ENCODE data around the gene C14orf132.

The C14orf132 gene

GRCh38 chr14:96100161-96101064, 61.3 kb downstream of the C14orf132 start:
- DNase-seq = peak; percentile 84

- DNase-seq = no peak
Observed at GRCh38 chr14:96102081-96102856, 63.1 kb downstream of the C14orf132 start.

DNA sequence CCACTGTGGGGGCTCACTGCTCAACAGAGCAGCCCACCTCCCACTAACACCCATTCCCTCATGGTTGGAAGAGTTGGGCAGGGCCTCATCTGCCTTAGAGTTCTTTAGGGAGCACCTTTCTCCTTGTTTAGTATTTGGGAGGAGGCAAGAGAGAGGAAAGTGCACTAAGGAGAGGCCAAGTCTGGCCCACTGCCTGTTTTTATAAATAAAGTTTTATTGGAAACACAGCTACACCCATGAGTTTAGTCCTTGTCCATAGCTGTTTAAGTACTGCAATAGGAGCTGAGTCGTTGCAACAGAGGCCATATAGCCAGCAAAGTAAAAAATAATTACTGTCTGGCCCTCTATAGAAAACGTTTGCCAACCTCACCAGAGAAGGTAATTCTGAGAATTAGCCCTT, 63.9 kb downstream of the C14orf132 start:
- no peak for DNase-seq

- no peak for DNase-seq
Observed at GRCh38 chr14:96103560-96104460, 64.6 kb downstream of the C14orf132 start.

- DNase-seq = no peak
Observed at GRCh38 chr14:96104469-96105057, 65.4 kb downstream of the C14orf132 start.

DNA sequence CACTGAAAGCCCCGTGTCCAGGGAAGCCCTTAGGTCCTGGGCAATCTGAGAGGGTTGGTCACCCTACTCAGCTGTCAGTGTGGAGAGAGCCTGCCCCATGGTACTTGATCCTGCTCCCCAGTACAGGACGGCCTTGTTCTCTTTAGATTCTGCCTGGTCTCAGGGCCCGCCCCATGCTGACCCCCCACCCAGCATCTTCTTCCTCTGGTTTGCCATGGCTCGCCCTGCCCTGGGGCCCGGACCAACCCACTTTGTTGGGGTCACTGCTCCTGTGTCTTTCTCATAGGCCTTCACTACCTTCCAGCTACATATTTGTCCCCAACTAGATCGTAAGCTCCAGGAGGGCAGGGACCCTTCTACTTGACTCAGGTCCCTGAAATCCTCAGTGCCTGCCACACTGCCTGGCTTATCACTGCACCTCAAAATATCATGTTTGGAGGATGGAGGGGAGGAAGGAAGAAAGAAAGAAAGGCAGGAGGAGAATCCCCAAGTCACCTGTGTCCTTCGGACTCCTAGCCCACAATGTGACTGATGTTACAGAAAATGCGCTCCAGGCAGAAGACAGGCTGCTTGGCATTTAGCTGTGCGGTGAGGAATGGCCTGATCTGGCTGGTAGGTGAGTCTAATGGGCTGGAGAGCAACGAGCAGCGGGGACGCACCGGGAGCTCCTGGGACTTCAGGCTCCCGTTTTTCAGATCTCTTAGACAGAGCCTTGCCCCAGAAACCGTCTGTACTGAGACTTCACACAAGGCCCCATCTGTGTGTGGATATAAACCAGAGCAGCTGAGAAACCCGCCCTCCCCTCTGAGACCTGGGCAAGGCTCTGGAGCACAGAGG, 66.1 kb downstream of the C14orf132 start:
- no peak for DNase-seq

- DNase-seq = no peak
Observed at GRCh38 chr14:96105926-96106441, 66.8 kb downstream of the C14orf132 start.

- DNase-seq = no peak
Observed at GRCh38 chr14:96106891-96107290, 67.7 kb downstream of the C14orf132 start.

DNA sequence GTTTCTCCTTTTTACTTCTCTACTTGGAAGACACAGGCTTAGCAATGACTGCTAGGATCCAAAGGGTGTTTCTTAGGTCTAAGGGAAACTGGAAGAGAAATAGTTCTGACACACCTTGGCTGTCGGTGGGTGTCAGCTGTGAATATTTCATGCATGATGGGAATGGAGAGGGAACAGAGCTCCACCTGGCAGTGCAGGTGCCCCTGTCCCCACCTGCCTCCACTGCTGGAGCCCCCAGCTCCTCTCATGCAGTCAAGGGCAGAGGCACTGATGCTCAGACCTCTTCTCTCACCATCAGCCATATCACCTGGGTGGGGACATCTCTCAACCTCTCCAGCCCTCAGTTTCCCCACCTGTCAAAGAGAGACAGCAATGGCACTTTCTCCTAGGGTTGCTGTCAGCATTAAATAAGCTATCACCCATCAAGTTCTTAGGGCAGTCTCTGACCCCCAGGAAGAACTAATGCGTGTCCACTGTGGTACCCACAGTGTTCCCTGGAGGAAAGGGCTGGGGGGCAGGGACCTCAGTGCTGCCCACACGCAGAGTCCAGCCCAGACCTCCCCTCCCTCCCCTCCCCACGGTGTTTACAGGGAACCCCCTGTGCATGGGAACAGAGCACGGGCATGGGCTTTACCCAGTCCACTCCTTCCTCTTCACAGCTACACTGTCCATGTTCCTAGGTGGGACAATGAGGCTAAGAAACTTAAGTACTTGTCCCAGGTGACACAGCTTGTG, 69.1 kb downstream of the C14orf132 start:
- no peak for DNase-seq

DNA sequence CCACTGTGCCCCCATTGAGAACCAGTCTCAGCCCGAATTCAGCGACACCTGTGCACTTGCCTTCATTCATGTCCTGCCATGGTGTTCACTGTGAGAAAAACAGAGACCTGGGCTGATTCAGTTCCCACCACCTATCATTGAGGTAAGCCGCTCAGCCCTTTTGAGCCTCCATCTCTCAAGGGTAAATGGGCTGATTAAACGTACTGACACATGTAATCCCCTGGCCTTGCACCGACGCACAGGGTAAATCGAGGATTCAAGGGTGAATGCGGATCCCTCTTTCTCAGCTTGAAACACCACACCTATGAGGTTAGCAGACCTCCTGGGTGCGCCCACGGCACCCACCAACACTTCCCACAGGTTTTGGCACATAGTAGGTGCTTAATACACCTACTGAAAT, 69.7 kb downstream of the C14orf132 start:
- no peak for DNase-seq

- DNase-seq = no peak
Observed at GRCh38 chr14:96109596-96110355, 70.6 kb downstream of the C14orf132 start.

DNA sequence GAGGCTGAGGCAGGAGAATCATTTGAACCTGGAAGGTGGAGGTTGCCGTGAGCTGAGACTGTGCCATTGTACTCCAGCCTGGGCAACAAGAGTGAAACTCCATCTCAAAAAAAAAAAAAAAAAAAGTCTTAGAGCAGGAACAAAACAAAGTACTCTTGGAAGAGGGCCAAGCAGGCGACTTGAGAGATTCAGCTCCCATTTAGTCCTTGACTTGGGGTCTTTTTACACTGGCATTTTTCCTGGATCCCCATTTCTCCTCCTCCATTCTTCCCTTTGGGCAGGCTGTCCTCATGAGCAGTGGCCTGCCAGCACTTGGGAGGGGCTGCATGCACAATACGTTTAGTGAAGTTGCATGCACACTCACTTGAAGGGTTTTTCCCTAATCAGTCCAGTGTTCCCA, 72.9 kb downstream of the C14orf132 start:
- DNase-seq = no peak

DNA sequence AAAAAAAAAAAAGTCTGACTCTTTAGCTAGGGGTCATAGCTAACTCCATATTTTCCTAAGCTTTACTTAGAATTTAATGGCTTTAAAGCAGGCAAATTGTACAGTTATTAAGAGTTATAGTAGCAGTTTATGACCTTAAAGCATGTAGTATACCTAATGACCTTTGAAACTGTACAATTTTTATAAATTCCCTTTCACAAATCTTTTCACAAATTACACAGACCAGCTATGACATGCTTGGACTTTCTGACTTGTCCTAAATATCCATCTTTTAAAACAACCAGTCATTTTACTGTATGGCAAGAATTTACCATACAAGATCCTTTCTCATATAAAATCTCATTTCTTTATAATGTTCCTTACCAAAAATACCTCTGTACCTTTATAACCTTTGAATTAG, 74.8 kb downstream of the C14orf132 start:
- no peak for DNase-seq

- peak; percentile 56 for DNase-seq
Observed at GRCh38 chr14:96117101-96117897, 78.1 kb downstream of the C14orf132 start.

DNA sequence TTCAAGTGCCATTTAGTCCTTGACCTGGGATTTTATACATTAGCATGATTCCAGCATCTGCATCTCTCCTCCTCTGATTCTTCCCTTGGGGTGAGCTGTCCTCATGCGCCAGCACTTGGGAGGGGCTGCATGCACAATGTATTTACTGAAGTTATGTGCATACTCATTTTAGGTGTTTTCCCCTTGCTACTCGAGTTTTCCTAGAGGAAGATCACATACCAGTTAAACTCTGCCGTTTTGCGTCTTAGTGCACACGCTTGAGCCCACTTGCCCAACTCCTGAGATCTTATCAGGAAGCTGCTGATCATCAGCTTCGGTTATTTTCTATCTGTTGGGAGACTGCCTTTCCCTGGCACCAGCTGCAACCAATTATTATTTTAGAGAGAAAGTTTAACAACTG, 78.8 kb downstream of the C14orf132 start:
- DNase-seq = no peak

GRCh38 chr14:96118391-96118790, 79.2 kb downstream of the C14orf132 start:
- no peak for DNase-seq

GRCh38 chr14:96119947-96120346, 80.8 kb downstream of the C14orf132 start:
- DNase-seq = no peak

- DNase-seq = no peak
Observed at GRCh38 chr14:96120392-96120791, 81.2 kb downstream of the C14orf132 start.

- DNase-seq = no peak
Observed at GRCh38 chr14:96120941-96121340, 81.8 kb downstream of the C14orf132 start.
